T-helper 1 cell treated with Interleukin-12 subunit alpha and Interleukin-12 subunit beta and Interleukin-4 antibody, amounts not matched to agents 30 μg/mL and 1 μg/mL, for 36 hours (primary cell): ENCODE results near the gene CACTIN.
A peak's percentile ranks its signal among the peaks of the same experiment; 100 is the strongest.
"Not testable (repeated sequence)": the region's sequence is repeated elsewhere in the genome, so short reads cannot be mapped to it uniquely, and the experiment has no call there.

ENCODE experiments used
- H3K27ac Mint-ChIP-seq: one replicate; pipeline ENCODE4 v1.8.0; 2021; ENCODE audit warnings: mild to moderate bottlenecking, mixed read lengths
- H3K27me3 Mint-ChIP-seq: one replicate; pipeline ENCODE4 v1.8.0; 2021; ENCODE audit warnings: low read depth, mixed read lengths
- H3K36me3 Mint-ChIP-seq: one replicate; pipeline ENCODE4 v1.8.0; 2021; ENCODE audit warnings: low read depth, mixed read lengths
- H3K4me1 Mint-ChIP-seq: one replicate; pipeline ENCODE4 v1.8.0; 2021; ENCODE audit warnings: low read depth, mixed read lengths
- H3K4me3 Mint-ChIP-seq: one replicate; pipeline ENCODE4 v1.8.0; 2021; ENCODE audit warnings: mild to moderate bottlenecking, moderate library complexity, mixed read lengths
- H3K9me3 Mint-ChIP-seq: one replicate; pipeline ENCODE4 v1.8.0; 2021; ENCODE audit warnings: mixed read lengths

CACTIN gene

GRCh38 chr19:3575260-3575741 lies 51.3 kb downstream of the CACTIN start:
- Mint-ChIP-seq H3K27ac (no peak overlapping the region), H3K4me3 (no peak overlapping the region), H3K36me3 (peaks cover 9% of the 10 kb centered on the region), H3K27me3 (no peaks in the 10 kb centered on the region), H3K9me3 (no peaks in the 10 kb centered on the region), H3K4me1 (peaks cover 5% of the 10 kb centered on the region)

DNA sequence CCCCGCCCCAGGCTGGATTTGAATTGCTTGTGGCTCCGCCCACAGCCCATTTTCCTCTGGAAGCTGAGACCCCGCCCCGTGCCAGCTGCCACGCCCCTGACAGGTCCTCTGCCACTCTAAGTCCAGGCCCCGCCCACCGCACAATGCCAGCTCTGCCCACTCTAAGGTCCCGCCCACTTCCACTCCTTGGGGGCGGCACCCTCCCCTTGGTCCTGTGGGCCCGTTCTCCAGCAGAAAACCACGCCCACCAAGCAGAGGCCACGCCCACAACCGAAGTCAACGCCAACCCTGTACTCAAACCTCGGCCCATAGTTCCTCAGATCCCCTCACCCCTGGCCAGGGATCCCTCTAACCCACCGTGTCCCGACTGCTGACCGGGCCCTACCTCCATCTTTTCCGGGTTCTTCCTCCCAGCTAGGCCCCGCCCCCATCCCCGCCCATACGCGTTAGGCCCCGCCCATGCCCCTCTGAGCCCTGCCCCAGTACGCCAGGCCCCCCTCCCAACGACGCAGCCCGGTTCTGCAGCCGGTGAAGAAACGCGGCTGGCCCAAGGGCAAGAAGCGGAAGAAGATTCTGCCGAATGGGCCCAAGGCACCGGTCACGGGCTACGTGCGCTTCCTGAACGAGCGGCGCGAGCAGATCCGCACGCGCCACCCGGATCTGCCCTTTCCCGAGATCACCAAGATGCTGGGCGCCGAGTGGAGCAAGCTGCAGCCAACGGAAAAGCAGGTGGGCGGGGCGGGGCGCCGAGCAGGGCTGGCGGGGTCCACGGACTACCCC lies 52.5 kb downstream of the CACTIN start:
- H3K4me3 Mint-ChIP-seq: peak overlapping the region; percentile 76

DNA sequence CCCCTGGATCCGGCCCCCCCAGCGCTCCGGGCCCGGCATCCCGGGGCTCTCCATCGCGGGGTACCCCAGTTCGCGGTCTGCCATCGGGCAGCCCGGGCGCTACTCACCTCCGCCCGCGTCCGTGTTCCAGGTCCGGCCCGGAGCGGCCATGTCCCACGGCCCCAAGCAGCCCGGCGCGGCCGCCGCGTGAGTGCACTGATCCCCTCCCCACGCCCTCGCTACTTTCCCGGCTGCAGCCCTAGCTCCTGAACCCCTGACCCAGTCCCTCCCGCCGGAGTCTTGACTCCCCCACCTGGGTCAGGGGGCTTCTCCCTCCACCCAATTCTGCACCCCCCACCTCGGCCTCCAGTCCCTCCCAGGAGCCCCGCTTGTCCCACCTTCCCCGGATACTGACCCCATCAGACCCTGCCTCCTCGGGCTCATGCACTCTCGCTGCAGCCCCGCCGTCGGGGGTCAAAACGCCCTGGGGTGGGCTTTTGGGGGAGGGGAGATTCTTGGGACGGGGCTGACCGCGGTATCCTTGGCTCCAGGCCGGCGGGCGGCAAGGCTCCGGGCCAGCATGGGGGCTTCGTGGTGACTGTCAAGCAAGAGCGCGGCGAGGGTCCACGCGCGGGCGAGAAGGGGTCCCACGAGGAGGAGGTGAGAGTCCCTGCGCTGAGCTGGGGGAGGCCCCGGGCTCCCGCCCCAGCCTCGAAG lies 53.3 kb downstream of the CACTIN start:
- peaks cover 9% of the 10 kb centered on the region for H3K36me3 Mint-ChIP-seq
- H3K27ac Mint-ChIP-seq: peak overlapping the region; percentile 62
- peaks cover 5% of the 10 kb centered on the region for H3K4me1 Mint-ChIP-seq
- no peaks in the 10 kb centered on the region for H3K9me3 Mint-ChIP-seq
- H3K27me3 Mint-ChIP-seq: no peaks in the 10 kb centered on the region
- H3K4me3 Mint-ChIP-seq: peak overlapping the region; percentile 76

More for the DNA sequence above, 52.5 kb downstream of the CACTIN start:
- H3K9me3 Mint-ChIP-seq: no peaks in the 10 kb centered on the region
- no peaks in the 10 kb centered on the region for H3K27me3 Mint-ChIP-seq
- peaks cover 9% of the 10 kb centered on the region for H3K36me3 Mint-ChIP-seq
- H3K4me1 Mint-ChIP-seq: peaks cover 5% of the 10 kb centered on the region
- H3K27ac Mint-ChIP-seq: peak overlapping the region; percentile 72

- Mint-ChIP-seq H3K27ac (peak within 1 kb of the TSS; percentile 72), H3K36me3 (peaks cover 9% of the 10 kb centered on the region), H3K27me3 (no peaks in the 10 kb centered on the region), H3K4me3 (peak within 1 kb of the TSS; percentile 76), H3K9me3 (no peaks in the 10 kb centered on the region), H3K4me1 (peaks cover 5% of the 10 kb centered on the region)
These were observed 53.8 kb downstream of the CACTIN start, which contains the start of gene HMG20B for GRCh38 chr19:3572855-3573161. Gene HMG20B (plus strand): TSS chr19:3572944. CDS start chr19:3573310, 366 bp downstream.

DNA sequence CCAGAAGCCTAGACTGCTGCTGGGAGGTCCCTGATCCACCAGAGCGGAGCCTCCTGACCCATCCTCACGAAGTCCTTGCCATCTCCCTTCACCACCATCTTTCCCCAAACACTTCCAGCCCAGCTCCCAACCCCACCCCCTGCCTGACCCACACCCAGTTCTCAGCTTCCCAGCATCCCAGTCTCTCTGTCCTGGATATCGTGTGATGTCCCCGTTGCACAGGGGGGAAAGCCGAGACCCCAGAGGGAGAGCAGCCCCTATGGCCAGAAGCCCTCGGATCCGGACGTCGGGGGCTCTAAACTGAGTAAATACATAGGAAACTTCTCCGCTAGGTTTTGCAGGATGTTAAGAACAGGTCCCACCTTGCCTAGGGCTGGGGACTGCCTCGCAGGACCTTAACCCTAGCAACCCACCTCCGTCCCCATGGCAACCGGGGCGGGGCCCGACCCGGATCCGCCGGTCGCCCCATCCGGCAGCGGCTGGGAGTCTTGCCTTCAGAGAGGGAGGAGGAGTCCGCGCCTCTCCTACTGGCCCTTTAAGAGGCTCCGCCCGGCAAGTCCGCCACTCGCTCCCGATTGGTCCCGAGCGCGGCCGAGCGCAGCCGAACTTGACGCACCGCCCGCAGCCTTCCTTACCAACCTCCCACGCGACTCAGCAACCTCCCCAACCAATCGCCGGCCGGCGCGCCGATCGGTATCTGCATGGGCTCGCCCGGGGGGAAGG lies 54.3 kb downstream of the CACTIN start:
- H3K27ac Mint-ChIP-seq: peak overlapping the region; percentile 70
- no peaks in the 10 kb centered on the region for H3K9me3 Mint-ChIP-seq
- peaks cover 9% of the 10 kb centered on the region for H3K36me3 Mint-ChIP-seq
- H3K4me1 Mint-ChIP-seq: peaks cover 5% of the 10 kb centered on the region
- peak overlapping the region; percentile 72 for H3K4me3 Mint-ChIP-seq
- no peaks in the 10 kb centered on the region for H3K27me3 Mint-ChIP-seq

GRCh38 chr19:3570606-3571011 lies 56.0 kb downstream of the CACTIN start:
- Mint-ChIP-seq H3K9me3 (no peaks in the 10 kb centered on the region), H3K4me1 (peaks cover 5% of the 10 kb centered on the region), H3K36me3 (peaks cover 9% of the 10 kb centered on the region), H3K27ac (peak overlapping the region; percentile 31), H3K27me3 (no peaks in the 10 kb centered on the region), H3K4me3 (no peak overlapping the region)

DNA sequence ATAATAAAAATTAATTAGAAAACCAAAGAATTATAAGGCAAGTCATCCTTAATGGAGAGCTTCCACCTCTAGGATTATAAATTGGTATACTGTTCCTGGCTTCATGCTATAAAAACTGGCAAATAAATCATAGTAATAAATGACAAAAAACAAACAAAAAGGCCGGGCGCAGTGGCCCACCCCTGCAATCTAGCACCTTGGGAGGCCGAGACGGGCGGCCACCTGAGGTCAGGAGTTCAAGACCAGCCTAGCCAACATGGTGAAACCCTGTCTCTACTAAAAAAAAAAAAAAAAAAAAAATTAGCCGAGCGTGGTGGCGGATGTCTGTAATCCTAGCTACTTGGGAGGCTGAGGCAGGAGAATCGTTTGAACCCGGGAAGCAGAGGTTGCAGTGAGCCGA lies 56.5 kb downstream of the CACTIN start:
- H3K36me3 Mint-ChIP-seq, H3K9me3 Mint-ChIP-seq, H3K4me1 Mint-ChIP-seq, H3K27ac Mint-ChIP-seq, H3K4me3 Mint-ChIP-seq, H3K27me3 Mint-ChIP-seq: not testable (repeated sequence)

DNA sequence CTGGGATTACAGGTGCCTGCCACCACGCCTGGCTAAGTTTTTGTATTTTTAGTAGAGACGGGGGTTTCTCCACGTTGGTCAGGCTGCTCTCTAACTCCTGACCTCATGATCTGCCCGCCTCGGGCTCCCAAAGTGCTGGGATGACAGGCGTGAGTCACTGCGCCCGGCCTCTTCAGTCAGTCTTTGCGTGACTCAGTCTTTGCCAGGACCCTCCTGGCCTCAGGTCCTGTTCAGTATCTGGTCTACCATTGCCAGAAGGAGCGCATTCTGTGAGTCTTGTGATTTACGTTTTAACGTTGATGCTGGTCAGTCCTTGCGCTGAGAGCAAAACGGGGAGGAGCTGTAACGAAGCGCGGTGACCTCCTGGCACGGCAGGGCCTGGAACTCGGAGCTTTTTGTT lies 61.5 kb downstream of the CACTIN start:
- Mint-ChIP-seq H3K9me3 (no peaks in the 10 kb centered on the region), H3K4me3 (no peak overlapping the region), H3K27ac (no peak overlapping the region), H3K36me3 (no peaks in the 10 kb centered on the region), H3K4me1 (no peaks in the 10 kb centered on the region), H3K27me3 (no peaks in the 10 kb centered on the region)

DNA sequence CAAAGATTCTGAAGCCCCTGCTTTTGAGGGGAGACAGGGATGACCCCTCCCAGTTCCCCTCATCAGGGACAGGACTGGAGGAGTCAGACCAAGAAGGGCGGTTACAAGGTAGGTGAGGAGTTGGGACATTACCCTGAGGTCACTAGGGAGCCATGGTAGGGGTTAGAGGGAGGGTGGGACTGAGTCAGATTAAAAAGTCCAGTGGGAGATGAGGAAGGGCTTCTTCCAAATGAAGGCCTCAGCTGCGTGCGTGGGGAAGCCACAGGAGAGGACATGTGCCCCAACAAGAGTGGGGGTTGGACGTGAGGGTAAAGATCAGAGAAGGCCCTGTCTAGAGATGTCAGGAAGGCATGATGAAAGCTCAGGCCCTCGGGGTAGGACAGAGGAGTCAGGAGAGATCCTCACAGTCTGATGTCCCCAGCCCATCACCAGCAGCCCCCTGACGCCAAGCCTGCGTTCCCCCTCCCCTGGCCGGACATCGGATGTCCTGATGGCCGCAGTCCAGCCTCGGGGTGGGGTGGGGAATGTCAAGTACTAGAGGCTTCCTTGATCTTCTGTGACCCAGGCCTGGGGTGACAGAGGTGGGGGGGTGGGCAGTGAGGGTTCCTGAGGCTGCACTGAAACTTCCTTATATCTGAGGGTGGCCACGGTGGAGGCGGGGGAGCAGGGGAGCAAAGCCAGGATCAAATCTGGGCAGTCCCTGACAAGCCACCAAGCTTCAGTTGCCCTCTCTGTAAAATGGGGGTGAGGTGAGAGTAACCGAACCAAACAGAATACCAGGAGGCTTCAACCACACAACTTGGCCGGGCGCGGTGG lies 62.7 kb downstream of the CACTIN start:
- H3K36me3 Mint-ChIP-seq: no peaks in the 10 kb centered on the region
- no peaks in the 10 kb centered on the region for H3K27me3 Mint-ChIP-seq
- no peaks in the 10 kb centered on the region for H3K4me1 Mint-ChIP-seq
- no peak overlapping the region for H3K4me3 Mint-ChIP-seq
- H3K9me3 Mint-ChIP-seq: no peaks in the 10 kb centered on the region
- no peak overlapping the region for H3K27ac Mint-ChIP-seq
